ENCODE data around the gene SH3GL1.
"Not testable (repeated sequence)": the region's sequence is repeated elsewhere in the genome, so short reads cannot be mapped to it uniquely, and the experiment has no call there.

SH3GL1 gene

GRCh38 chr19:4338441-4339355 is 61.6 kb downstream of the SH3GL1 start, which contains the start of gene STAP2:
Gene STAP2, minus strand, starts transcription at chr19:4338827. Its CDS starts 74 bp downstream, at chr19:4338753.
- no peak for DNase-seq

GRCh38 chr19:4337906-4338440 is 62.4 kb downstream of the SH3GL1 start:
- DNase-seq = no peak

- DNase-seq = no peak
Observed at GRCh38 chr19:4334929-4335570, 65.3 kb downstream of the SH3GL1 start.

GRCh38 chr19:4329858-4330257 is 70.5 kb downstream of the SH3GL1 start:
- no peak for DNase-seq

GRCh38 chr19:4328991-4329681 is 71.2 kb downstream of the SH3GL1 start:
- DNase-seq = not testable (repeated sequence)

- peak; percentile 94 for DNase-seq
Observed at GRCh38 chr19:4328243-4328990, 71.9 kb downstream of the SH3GL1 start.

GRCh38 chr19:4327877-4328242 is 72.5 kb downstream of the SH3GL1 start:
- DNase-seq = no peak

- DNase-seq = peak; percentile 50
Observed at GRCh38 chr19:4327252-4327876, 73.0 kb downstream of the SH3GL1 start.

GRCh38 chr19:4326837-4327251 is 73.5 kb downstream of the SH3GL1 start:
- DNase-seq = peak; percentile 25

GRCh38 chr19:4326215-4326836 is 74.0 kb downstream of the SH3GL1 start:
- DNase-seq = no peak

- no peak for DNase-seq
Observed at GRCh38 chr19:4324228-4324627, 76.1 kb downstream of the SH3GL1 start.

GRCh38 chr19:4323692-4324091 is 76.7 kb downstream of the SH3GL1 start:
- no peak for DNase-seq

- DNase-seq = no peak
Observed at GRCh38 chr19:4322942-4323665, 77.2 kb downstream of the SH3GL1 start.

- DNase-seq = no peak
Observed at GRCh38 chr19:4320419-4320818, 79.9 kb downstream of the SH3GL1 start.

GRCh38 chr19:4319067-4319718 is 81.2 kb downstream of the SH3GL1 start:
- DNase-seq = no peak

- no peak for DNase-seq
Observed at GRCh38 chr19:4318460-4318859, 81.9 kb downstream of the SH3GL1 start.

- no peak for DNase-seq
Observed at GRCh38 chr19:4316956-4317355, 83.4 kb downstream of the SH3GL1 start.

GRCh38 chr19:4313847-4314490 is 86.4 kb downstream of the SH3GL1 start:
- no peak for DNase-seq
